ENCODE measurements around the gene SAV1. TPM values are rescaled to one million over a fixed set of nuclear protein-coding genes. Genes with fewer than 3 reads are reported as not detected.

SAV1 gene
- total and polyA plus RNA-seq, 2 of the 8 experiments (the other 6 are each of a cell fraction or from before 2014, with no cell fraction given), result 15.9 to 78.3 TPM

GRCh38 chr14:50668826-50669143, 679 bp upstream of the SAV1 start:
- no peaks in the 10 kb centered on the region for H3K27me3 ChIP-seq (replicated peaks in 1 of 4; ENCODE audit: control insufficient read depth in 3 of 4, extremely low read depth in 1 of 4, insufficient read depth in 3 of 4, low read length in 3 of 4)
- no peak overlapping the region; the same call in 1 of the 2 replicates for H2BK12ac ChIP-seq (ENCODE audit: low read depth, low read length)
- H3K56ac ChIP-seq (replicated peaks; ENCODE audit: insufficient read length, low read depth, low read length), result no peak overlapping the region
- H3K4me3 ChIP-seq (ENCODE audit: extremely low read depth in 1 of 4, insufficient read depth in 2 of 4, low read depth in 3 of 4, low read length in 4 of 4), result peak overlapping the region; percentile 72 to 97 (median 87); a peak in 7 of 8 replicates
- H2AK5ac ChIP-seq (ENCODE audit: low read depth, low read length), result 0 out of 2 replicates have a peak overlapping the region, but pooled peaks have one; percentile 11
- peak overlapping the region; percentile 83 to 89 for H3K4me2 ChIP-seq (ENCODE audit: insufficient read depth in 1 of 2, low read depth in 2 of 2, low read length in 2 of 2)
- peaks cover 3% of the 10 kb centered on the region; the same call in 1 of the 2 replicates for H3K23me2 ChIP-seq (ENCODE audit: low read depth, low read length)
- 55% methylated on average over 6 of the region's 6 CpGs; no CpG with 5 or more reads in 1 of the 2 experiments for WGBS, 2 experiments (ENCODE audit: extremely low coverage in 1 of 2, insufficient coverage in 1 of 2, insufficient read length in 1 of 2, insufficient replicate concordance in 2 of 2, low coverage in 1 of 2, low lambda C conversion rate in 2 of 2, missing lambda C conversion rate in 1 of 2)
- POLR2A ChIA-PET (ENCODE audit: partially characterized antibody), result interaction anchor here (0.6 to 4.6 kb wide), 13 partner anchors 9 to 425 kb away, joined by 3 to 70 read pairs (median 4); partner anchors contain the start of gene CDKL1
- no peak overlapping the region for H2BK20ac ChIP-seq (ENCODE audit: low read length)
- peak overlapping the region; percentile 95 for H4K5ac ChIP-seq (ENCODE audit: insufficient read length, low read depth, low read length)
- CTCF ChIA-PET (ENCODE audit: partially characterized antibody), result interaction anchor here (0.6 to 1.0 kb wide), 3 partner anchors 40 to 191 kb away, joined by 3 to 4 read pairs (median 3); no protein-coding TSS in a partner anchor
- H2AFZ ChIP-seq (ENCODE audit: low read length), result 0 out of 2 replicates have a peak overlapping the region, but pooled peaks have one; percentile 70
- H3K4me1 ChIP-seq (replicated peaks in 1 of 4; ENCODE audit: control insufficient read depth in 3 of 4, insufficient read depth in 4 of 4, low read length in 3 of 4), result peaks cover 7 to 17% (median 12%) of the 10 kb centered on the region in 4 experiments
- TF ChIP-seq CEBPB (IDR thresholded peaks at IDR 0.05; ENCODE audit: low read depth, low read length) (peak; percentile 30; the same call in 1 of the 2 replicates), EZH2 (IDR thresholded peaks at IDR 0.05; ENCODE audit: low read depth, low read length, severe bottlenecking) (no peak)
- H2BK15ac ChIP-seq (ENCODE audit: low read length), result no peak overlapping the region
- H3K23ac ChIP-seq (ENCODE audit: insufficient read length), result no peak overlapping the region
- no peaks in the 10 kb centered on the region for H4K20me1 ChIP-seq (replicated peaks in 1 of 2; ENCODE audit: control insufficient read depth in 1 of 2, insufficient read depth in 2 of 2, low read length in 2 of 2)
- no peak overlapping the region for H4K91ac ChIP-seq (replicated peaks; ENCODE audit: insufficient read length, low read length)
- DNase-seq (ENCODE audit: low read depth in 1 of 2, low spot score in 2 of 2) (no peak), FAIRE-seq (no peak)
- no peak overlapping the region for H4K8ac ChIP-seq (ENCODE audit: extremely low read depth, insufficient read depth, low read length)
- no peaks in the 10 kb centered on the region for H3K79me1 ChIP-seq (ENCODE audit: low read depth, low read length)
- peaks cover 4 to 39% of the 10 kb centered on the region in 2 experiments; a peak in 3 of 4 replicates for H3K79me2 ChIP-seq (ENCODE audit: control insufficient read depth in 1 of 2, insufficient read depth in 2 of 2, low read length in 2 of 2)
- H3K36me3 ChIP-seq (ENCODE audit: control insufficient read depth in 2 of 4, insufficient read depth in 4 of 4, low read length in 3 of 4), result peaks cover 0 to 12% (median 3%) of the 10 kb centered on the region in 4 experiments; a peak in 5 of 8 replicates
- H3K18ac ChIP-seq (ENCODE audit: extremely low read depth, low read length), result peak overlapping the region; percentile 98; the same call in 1 of the 2 replicates
- peak overlapping the region; percentile 19 for H2BK120ac ChIP-seq (replicated peaks; ENCODE audit: low read depth, low read length)
- no peak overlapping the region for H3K4ac ChIP-seq (replicated peaks; ENCODE audit: insufficient read length, low read depth, low read length)
- H3K9ac ChIP-seq (replicated peaks in 1 of 4; ENCODE audit: extremely low read depth in 1 of 4, low read depth in 3 of 4, low read length in 3 of 4), result peak overlapping the region; percentile 84 to 93 (median 88)
- 0 out of 2 replicates have a peak overlapping the region, but pooled peaks have one; percentile 95 for H2BK5ac ChIP-seq (ENCODE audit: low read depth, low read length)
- peak overlapping the region; percentile 84 for H3K14ac ChIP-seq (ENCODE audit: insufficient read length)
- H3K27ac ChIP-seq (ENCODE audit: low read depth, low read length), result peak overlapping the region; percentile 91; the same call in 1 of the 2 replicates
- no peaks in the 10 kb centered on the region for H3K9me3 ChIP-seq (ENCODE audit: insufficient read depth in 2 of 2, low read depth in 1 of 2, low read length in 1 of 2)

Data from H1 (cell line).